ENCODE results near the gene DPP7. TPM values are rescaled to one million over a fixed set of nuclear protein-coding genes. Genes with fewer than 3 reads are reported as not detected.

DPP7 gene
- total and polyA plus RNA-seq, 2 of the 4 experiments (the other 2 are of a cell fraction), result 14.9 to 76.4 TPM

- Histone ChIP-seq H4K20me1 (ENCODE audit: insufficient read depth, low read length) (peaks cover 10% of the 10 kb centered on the region), H3K9me1 (ENCODE audit: insufficient read depth, low read length) (peaks cover 6% of the 10 kb centered on the region), H4K5ac (ENCODE audit: low read depth, low read length) (no peak overlapping the region), H2BK120ac (ENCODE audit: low read depth, low read length) (no peak overlapping the region), H3K9me3 (ENCODE audit: control insufficient read depth, insufficient read depth, low read length) (no peaks in the 10 kb centered on the region), H3K4ac (ENCODE audit: low read depth, low read length) (no peak overlapping the region), H3K56ac (ENCODE audit: extremely low read depth, insufficient read depth, low read length) (no peak overlapping the region), H2AK9ac (replicated peaks; ENCODE audit: low read depth, low read length, poor library complexity) (peak overlapping the region; percentile 55), H3K23ac (ENCODE audit: low read depth, low read length) (no peak overlapping the region), H3K27ac (ENCODE audit: insufficient read depth, low read length) (no peak overlapping the region), H2BK5ac (ENCODE audit: low read depth, low read length, poor library complexity, severe bottlenecking) (no peak overlapping the region), H4K8ac (ENCODE audit: low read depth in 2 of 2, low read length in 2 of 2) (no peak overlapping the region), H3K14ac (replicated peaks; ENCODE audit: low read depth, low read length) (no peak overlapping the region), H3K36me3 (ENCODE audit: control insufficient read depth, insufficient read depth, low read length) (peaks cover 24% of the 10 kb centered on the region; the same call in 1 of the 2 replicates), H3K27me3 (ENCODE audit: control insufficient read depth, insufficient read depth, low read length) (no peaks in the 10 kb centered on the region), H3K4me1 (ENCODE audit: control insufficient read depth, insufficient read depth, low read length) (peaks cover 12% of the 10 kb centered on the region), H3K4me2 (ENCODE audit: low read depth, low read length) (no peak overlapping the region), H3K4me3 (ENCODE audit: insufficient read depth, low read depth, low read length) (no peak overlapping the region), H3K18ac (ENCODE audit: low read depth, low read length) (no peak overlapping the region), H2AFZ (replicated peaks; ENCODE audit: low read length, poor library complexity) (no peak overlapping the region), H2AK5ac (ENCODE audit: low read depth, low read length) (no peak overlapping the region), H4K91ac (ENCODE audit: insufficient read depth, low read depth, low read length) (no peak overlapping the region), H3K9ac (ENCODE audit: low read depth, low read length) (no peak overlapping the region), H3K79me1 (ENCODE audit: low read depth in 1 of 2, low read length in 2 of 2) (peaks cover 10 to 47% of the 10 kb centered on the region in 2 experiments), H2BK20ac (ENCODE audit: low read depth, low read length) (no peak overlapping the region), H2BK15ac (ENCODE audit: low read depth, low read length) (no peak overlapping the region)
- in situ Hi-C loops (cut with MboI; ENCODE audit: low sequenced_read_pairs), result no loop called here
- dilution Hi-C loops (cut with HindIII; ENCODE audit: low sequenced_read_pairs, unreplicated experiment), result no loop called here
- CTCF ChIA-PET, result no interaction called here
- WGBS, 2 experiments (ENCODE audit: extremely low coverage in 2 of 2, insufficient read length in 1 of 2), result 91% methylated on average over 9 of the region's 24 CpGs; no CpG with 5 or more reads in 1 of the 2 experiments
- intact Hi-C loops (cut with micrococcal nuclease), result no loop called here
- BruUV-seq (replicated peaks), result no TSS peak
- POLR2A ChIA-PET (ENCODE audit: unreplicated experiment), result no interaction called here
- DNase-seq (no peak), ATAC-seq (ENCODE audit: low read depth) (no peak)
- no peak for TF ChIP-seq CTCF (conservative IDR thresholded peaks at IDR 0.05; ENCODE audit: low read depth, low read length)
- no peak for TF ChIP-seq FOS (IDR thresholded peaks at IDR 0.05; ENCODE audit: low read depth, low read length)
- no peak for TF ChIP-seq BHLHE40 (IDR thresholded peaks at IDR 0.05; ENCODE audit: low read depth, low read length)
- TF ChIP-seq RCOR1 (IDR thresholded peaks at IDR 0.05; ENCODE audit: insufficient replicate concordance, low read length), result no peak
- TF ChIP-seq RFX5 (IDR thresholded peaks at IDR 0.05; ENCODE audit: low read depth, low read length), result no peak
- TF ChIP-seq CEBPB (IDR thresholded peaks at IDR 0.05; ENCODE audit: low read depth, low read length), result no peak
- no peak for TF ChIP-seq CHD1 (IDR thresholded peaks at IDR 0.05; ENCODE audit: low read depth, low read length)
- TF ChIP-seq ELK1 (IDR thresholded peaks at IDR 0.05; ENCODE audit: borderline replicate concordance, low read depth, low read length), result no peak
- no peak for TF ChIP-seq SMC3 (IDR thresholded peaks at IDR 0.05; ENCODE audit: low read depth, low read length)
- TF ChIP-seq POLR2A (IDR thresholded peaks at IDR 0.05; ENCODE audit: low read depth, low read length), result no peak
Observed at GRCh38 chr9:137080260-137081122, 34.0 kb downstream of the DPP7 start.

Data from IMR-90 (cell line).